DOHH2 (cell line): ENCODE data around the gene CLRN1.

Experiments
- H3F3A ChIP-seq: fragments of 200-600 bp; sonication (generic), shearing (Covaris generic); 2 replicates; pipeline ENCODE4 v1.6.0; 2016; ENCODE audit warnings: antibody characterized with exemption, mild to moderate bottlenecking; ENCODE audit not compliant: control insufficient read depth, insufficient read depth
- H3K27ac ChIP-seq: fragments of 200-600 bp; sonication (generic); 2 replicates; pipeline ENCODE4 v1.5.1; 2014; ENCODE audit warnings: low read depth, mild to moderate bottlenecking, low read length, moderate library complexity
- H3K27me3 ChIP-seq: fragments of 200-600 bp; sonication (generic); 2 replicates; pipeline ENCODE4 v1.6.1; 2014; ENCODE audit warnings: mild to moderate bottlenecking, low read length, mixed read lengths; ENCODE audit not compliant: control insufficient read depth
- H3K36me3 ChIP-seq: fragments of 200-600 bp; sonication (generic); 2 replicates; pipeline ENCODE4 v1.6.1; 2014; ENCODE audit warnings: mild to moderate bottlenecking, low read length, moderate library complexity, mixed read lengths; ENCODE audit not compliant: control insufficient read depth
- H3K4me1 ChIP-seq: fragments of 200-600 bp; sonication (generic); 2 replicates; pipeline ENCODE4 v1.6.1; 2014; ENCODE audit warnings: mild to moderate bottlenecking, low read length, mixed read lengths; ENCODE audit not compliant: control insufficient read depth
- H3K4me2 ChIP-seq: fragments of 200-600 bp; sonication (generic); 2 replicates; pipeline ENCODE4 v1.6.0; 2014; ENCODE audit warnings: mild to moderate bottlenecking, low read length, moderate library complexity
- H3K4me3 ChIP-seq: fragments of 200-600 bp; sonication (generic); 2 replicates; pipeline ENCODE4 v1.5.1; 2014; ENCODE audit warnings: mild to moderate bottlenecking, low read length, mixed read lengths
- H3K79me2 ChIP-seq: fragments of 200-600 bp; sonication (generic); 2 replicates; pipeline ENCODE4 v1.6.1; 2014; ENCODE audit warnings: mild to moderate bottlenecking, low read length, mixed read lengths; ENCODE audit not compliant: control insufficient read depth
- H3K9me2 ChIP-seq: fragments of 200-600 bp; sonication (generic); replicated peaks from 2 replicates; pipeline ENCODE4 v1.6.1; 2014; ENCODE audit warnings: mild to moderate bottlenecking, low read length, mixed read lengths; ENCODE audit not compliant: control insufficient read depth
- H3K9me3 ChIP-seq: fragments of 200-600 bp; sonication (generic); 2 replicates; pipeline ENCODE4 v1.6.1; 2014; ENCODE audit warnings: antibody characterized with exemption, low read length, mixed read lengths; ENCODE audit not compliant: control insufficient read depth, insufficient read depth
- H4K20me1 ChIP-seq: fragments of 200-600 bp; sonication (generic); 2 replicates; pipeline ENCODE4 v1.6.0; 2014; ENCODE audit warnings: low read depth, mild to moderate bottlenecking, antibody characterized with exemption, low read length, moderate library complexity; ENCODE audit not compliant: control insufficient read depth, insufficient read depth
- EZH2phosphoT487 ChIP-seq: fragments of 200-600 bp; sonication (generic); IDR thresholded peaks from 2 replicates; pipeline ENCODE4 v1.6.1; 2017; ENCODE audit warnings: borderline replicate concordance, mild to moderate bottlenecking, antibody characterized with exemption, low read length, moderate library complexity, mixed read lengths
- TF ChIP-seq, protein P1 (sequence below): fragments of 200-600 bp; sonication (generic); IDR thresholded peaks from one replicate; pipeline ENCODE4 v1.5.1; 2014; ENCODE audit warnings: antibody characterized with exemption, mild to moderate bottlenecking, low read depth, low read length; ENCODE audit not compliant: poor library complexity, severe bottlenecking

CLRN1 gene

DNA sequence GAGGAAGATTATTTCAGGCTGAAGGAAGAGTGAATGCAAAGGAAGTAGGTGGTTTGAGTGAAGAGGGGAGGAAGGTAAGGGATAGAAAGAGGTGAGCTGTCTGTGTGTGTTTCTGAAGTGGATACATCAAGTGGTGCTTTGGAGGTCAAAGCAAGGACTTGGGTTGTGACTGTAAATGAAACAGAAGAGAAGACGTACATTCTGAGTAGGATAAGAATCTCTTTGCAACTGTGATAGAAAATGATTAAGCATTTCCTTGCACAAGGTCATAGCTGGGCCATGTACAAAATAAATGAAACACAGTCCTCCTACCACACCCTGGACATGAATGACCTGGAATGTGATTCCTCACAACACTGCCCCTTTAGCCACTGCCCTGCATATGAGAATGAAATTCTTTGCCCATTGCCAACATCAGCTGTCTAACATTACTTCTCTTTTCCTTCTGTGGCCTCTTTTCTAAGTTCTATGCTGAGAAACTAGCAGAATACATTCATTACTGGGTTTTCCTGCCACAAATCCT, 39.0 kb downstream of the CLRN1 start:
- peaks cover 26% of the 10 kb centered on the region for H3K27me3 ChIP-seq
- H3F3A ChIP-seq = no peaks in the 10 kb centered on the region
- no peak for TF ChIP-seq EZH2phosphoT487
- TF ChIP-seq, protein P1, sequence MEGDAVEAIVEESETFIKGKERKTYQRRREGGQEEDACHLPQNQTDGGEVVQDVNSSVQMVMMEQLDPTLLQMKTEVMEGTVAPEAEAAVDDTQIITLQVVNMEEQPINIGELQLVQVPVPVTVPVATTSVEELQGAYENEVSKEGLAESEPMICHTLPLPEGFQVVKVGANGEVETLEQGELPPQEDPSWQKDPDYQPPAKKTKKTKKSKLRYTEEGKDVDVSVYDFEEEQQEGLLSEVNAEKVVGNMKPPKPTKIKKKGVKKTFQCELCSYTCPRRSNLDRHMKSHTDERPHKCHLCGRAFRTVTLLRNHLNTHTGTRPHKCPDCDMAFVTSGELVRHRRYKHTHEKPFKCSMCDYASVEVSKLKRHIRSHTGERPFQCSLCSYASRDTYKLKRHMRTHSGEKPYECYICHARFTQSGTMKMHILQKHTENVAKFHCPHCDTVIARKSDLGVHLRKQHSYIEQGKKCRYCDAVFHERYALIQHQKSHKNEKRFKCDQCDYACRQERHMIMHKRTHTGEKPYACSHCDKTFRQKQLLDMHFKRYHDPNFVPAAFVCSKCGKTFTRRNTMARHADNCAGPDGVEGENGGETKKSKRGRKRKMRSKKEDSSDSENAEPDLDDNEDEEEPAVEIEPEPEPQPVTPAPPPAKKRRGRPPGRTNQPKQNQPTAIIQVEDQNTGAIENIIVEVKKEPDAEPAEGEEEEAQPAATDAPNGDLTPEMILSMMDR = no peak
- H3K4me3 ChIP-seq = no peak overlapping the region
- no peak overlapping the region for H3K4me2 ChIP-seq
- no peaks in the 10 kb centered on the region for H3K4me1 ChIP-seq
- no peak overlapping the region for H3K27ac ChIP-seq
- H3K36me3 ChIP-seq = no peaks in the 10 kb centered on the region
- H3K79me2 ChIP-seq = no peaks in the 10 kb centered on the region
- H3K9me3 ChIP-seq = no peaks in the 10 kb centered on the region
- no peaks in the 10 kb centered on the region for H4K20me1 ChIP-seq
- H3K9me2 ChIP-seq = no peaks in the 10 kb centered on the region; the same call in 1 of the 2 replicates

DNA sequence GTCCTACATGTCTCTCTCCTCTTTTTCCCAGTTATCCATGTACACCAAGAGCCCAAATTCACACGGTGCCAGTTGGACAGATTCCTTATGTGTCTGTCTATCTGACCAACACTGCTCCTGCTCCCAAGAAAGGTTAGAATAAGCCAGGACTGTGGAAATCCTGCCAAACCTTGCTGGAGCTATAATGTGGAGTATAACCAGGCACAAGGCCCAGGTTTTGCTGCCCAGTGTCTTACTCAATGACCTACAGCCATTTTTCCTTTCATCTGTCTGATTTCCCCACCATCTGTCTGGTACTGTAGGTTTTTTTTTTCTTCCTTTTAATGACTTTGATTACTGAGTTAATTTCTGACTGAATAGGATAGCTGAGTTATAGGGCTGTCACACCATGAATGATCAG, 40.8 kb downstream of the CLRN1 start:
- Histone ChIP-seq H4K20me1 (no peaks in the 10 kb centered on the region), H3F3A (no peaks in the 10 kb centered on the region), H3K79me2 (no peaks in the 10 kb centered on the region), H3K4me1 (no peaks in the 10 kb centered on the region), H3K4me2 (no peak overlapping the region), H3K27me3 (peaks cover 31% of the 10 kb centered on the region), H3K27ac (no peak overlapping the region), H3K36me3 (no peaks in the 10 kb centered on the region), H3K9me2 (no peaks in the 10 kb centered on the region; the same call in 1 of the 2 replicates), H3K9me3 (no peaks in the 10 kb centered on the region), H3K4me3 (no peak overlapping the region)
- no peak for TF ChIP-seq EZH2phosphoT487
- TF ChIP-seq, protein P1 = no peak

DNA sequence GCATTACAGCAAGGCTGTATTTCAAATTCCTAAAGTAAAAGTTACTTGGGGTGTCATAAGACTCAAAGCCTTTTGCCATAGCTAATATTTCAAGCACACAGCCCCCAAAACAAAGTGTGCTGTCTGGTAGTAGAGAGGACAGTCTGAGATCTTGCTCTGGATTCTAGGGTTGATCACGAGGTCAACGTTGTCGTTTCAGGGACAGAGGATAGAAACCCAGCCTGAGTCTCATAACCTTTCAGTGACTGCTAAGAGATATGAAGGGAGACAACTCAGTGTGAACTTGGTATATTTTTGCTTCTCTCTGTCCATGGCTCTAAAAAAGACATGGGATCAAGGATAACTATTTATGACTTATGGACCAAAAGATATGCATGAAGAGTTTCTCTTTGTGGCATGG, 41.7 kb downstream of the CLRN1 start:
- TF ChIP-seq, protein P1 = no peak
- no peak for TF ChIP-seq EZH2phosphoT487
- no peaks in the 10 kb centered on the region for H3K9me2 ChIP-seq
- no peaks in the 10 kb centered on the region for H3F3A ChIP-seq
- no peaks in the 10 kb centered on the region for H3K79me2 ChIP-seq
- no peaks in the 10 kb centered on the region for H3K36me3 ChIP-seq
- H3K27me3 ChIP-seq = peaks cover 38% of the 10 kb centered on the region
- H3K9me3 ChIP-seq = no peaks in the 10 kb centered on the region
- H3K27ac ChIP-seq = no peak overlapping the region
- H4K20me1 ChIP-seq = no peaks in the 10 kb centered on the region
- no peak overlapping the region for H3K4me2 ChIP-seq
- H3K4me1 ChIP-seq = no peaks in the 10 kb centered on the region
- no peak overlapping the region for H3K4me3 ChIP-seq

DNA sequence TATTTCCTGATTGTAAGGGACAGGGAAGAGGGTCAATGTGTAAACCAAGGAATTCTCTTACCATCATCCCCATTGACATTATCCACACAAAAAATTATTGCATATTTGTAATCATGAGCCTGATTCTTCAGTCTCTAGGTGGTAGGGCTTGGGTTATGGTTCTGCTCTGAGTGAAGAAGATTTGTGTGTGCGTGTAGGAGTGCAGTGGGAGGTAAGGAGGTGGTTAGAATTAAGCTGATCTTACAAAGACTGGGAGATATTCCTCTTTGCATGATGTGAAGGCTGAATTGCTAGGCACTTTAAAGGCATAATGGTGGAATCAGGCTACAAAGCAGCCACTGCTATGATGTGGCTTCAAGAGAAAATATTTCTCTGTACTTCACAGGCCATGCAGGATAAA, 44.3 kb downstream of the CLRN1 start:
- TF ChIP-seq, protein P1 = no peak
- TF ChIP-seq EZH2phosphoT487 = no peak
- no peaks in the 10 kb centered on the region for H3K4me1 ChIP-seq
- no peak overlapping the region for H3K4me3 ChIP-seq
- H3K4me2 ChIP-seq = no peak overlapping the region
- H3K9me2 ChIP-seq = no peaks in the 10 kb centered on the region
- peaks cover 36% of the 10 kb centered on the region for H3K27me3 ChIP-seq
- H3F3A ChIP-seq = no peaks in the 10 kb centered on the region
- H3K9me3 ChIP-seq = no peaks in the 10 kb centered on the region
- no peaks in the 10 kb centered on the region for H3K36me3 ChIP-seq
- no peaks in the 10 kb centered on the region for H3K79me2 ChIP-seq
- no peak overlapping the region for H3K27ac ChIP-seq
- no peaks in the 10 kb centered on the region for H4K20me1 ChIP-seq
